SK-N-SH treated with all-trans-retinoic acid at 6 μM for 48 hours (cell line): ENCODE measurements around the gene CHCHD4.

Source experiments
- ATAC-seq: fragments of 200-7000 bp; cut with Tn5 transposase; 3 replicates; pipeline ENCODE4 v1.9.1; 2020; ENCODE audit warnings: mild to moderate bottlenecking, moderate library complexity
- BACH2 ChIP-seq: fragments of 250-450 bp; sonication (Bioruptor Pico); IDR thresholded peaks from 2 replicates; pipeline ENCODE4 v1.9.0; 2021; ENCODE audit warnings: mild to moderate bottlenecking, borderline replicate concordance
- CSDC2 ChIP-seq: fragments of 250-450 bp; sonication (Bioruptor Pico); IDR thresholded peaks from 2 replicates; pipeline ENCODE4 v1.5.0; 2020; ENCODE audit warnings: mild to moderate bottlenecking, moderate library complexity
- ESRRG ChIP-seq: fragments of 250-450 bp; sonication (Bioruptor Pico); IDR thresholded peaks from 2 replicates; pipeline ENCODE4 v1.6.1; 2021; ENCODE audit warnings: mild to moderate bottlenecking
- GLIS3 ChIP-seq: fragments of 250-450 bp; sonication (Bioruptor Pico); IDR thresholded peaks from 2 replicates; pipeline ENCODE4 v1.5.0; 2020; ENCODE audit warnings: mild to moderate bottlenecking, moderate library complexity
- ISL1 ChIP-seq: fragments of 250-450 bp; sonication (Bioruptor Pico); IDR thresholded peaks from 2 replicates; pipeline ENCODE4 v2.1.2; 2022; ENCODE audit warnings: mild to moderate bottlenecking, moderate library complexity
- OSR1 ChIP-seq: fragments of 250-450 bp; sonication (Bioruptor Pico); IDR thresholded peaks from 2 replicates; pipeline ENCODE4 v1.8.0; 2022; ENCODE audit warnings: moderate library complexity, mild to moderate bottlenecking, inconsistent platforms
- PPARA ChIP-seq: fragments of 250-450 bp; sonication (Bioruptor Pico); IDR thresholded peaks from 2 replicates; pipeline ENCODE4 v1.5.0; 2020; ENCODE audit warnings: mild to moderate bottlenecking, borderline replicate concordance
- RARB ChIP-seq: fragments of 250-450 bp; sonication (Bioruptor Pico); IDR thresholded peaks from 2 replicates; pipeline ENCODE4 v1.8.0; 2021; ENCODE audit warnings: mild to moderate bottlenecking, moderate library complexity
- SNAI2 ChIP-seq: fragments of 250-450 bp; sonication (Bioruptor Pico); IDR thresholded peaks from 2 replicates; pipeline ENCODE4 v1.5.0; 2020; ENCODE audit warnings: mild to moderate bottlenecking, moderate library complexity
- TCF4 ChIP-seq: fragments of 250-450 bp; sonication (Bioruptor Pico); IDR thresholded peaks from 2 replicates; pipeline ENCODE4 v1.8.0; 2021; ENCODE audit warnings: mild to moderate bottlenecking, moderate library complexity, borderline replicate concordance
- TOX ChIP-seq: fragments of 250-450 bp; sonication (Bioruptor Pico); IDR thresholded peaks from 2 replicates; pipeline ENCODE4 v1.8.0; 2021; ENCODE audit warnings: mild to moderate bottlenecking, moderate library complexity, borderline replicate concordance
- ZC3H10 ChIP-seq: fragments of 250-450 bp; sonication (Bioruptor Pico); IDR thresholded peaks from 2 replicates; pipeline ENCODE4 v1.5.1; 2021; ENCODE audit warnings: mild to moderate bottlenecking, moderate library complexity
- ZFP3 ChIP-seq: fragments of 250-450 bp; sonication (Bioruptor Pico); IDR thresholded peaks from 2 replicates; pipeline ENCODE4 v1.5.0; 2020; ENCODE audit warnings: mild to moderate bottlenecking, moderate library complexity
- ZFP30 ChIP-seq: fragments of 450-650 bp; formaldehyde crosslinking; IDR thresholded peaks from 2 replicates; pipeline ENCODE4 v1.5.0; 2022; ENCODE audit warnings: mild to moderate bottlenecking, moderate library complexity
- ZNF565 ChIP-seq: fragments of 450-650 bp; formaldehyde crosslinking; conservative IDR thresholded peaks from 2 replicates; pipeline ENCODE4 v1.5.0; 2020; ENCODE audit warnings: low read depth, mild to moderate bottlenecking, moderate library complexity
- ZNF70 ChIP-seq: fragments of 450-650 bp; formaldehyde crosslinking; IDR thresholded peaks from 2 replicates; pipeline ENCODE4 v1.5.0; 2020; ENCODE audit warnings: mild to moderate bottlenecking, moderate library complexity
- ZNF8 ChIP-seq: fragments of 450-650 bp; formaldehyde crosslinking; IDR thresholded peaks from 2 replicates; pipeline ENCODE4 v1.5.0; 2020; ENCODE audit warnings: mild to moderate bottlenecking, moderate library complexity
- TF ChIP-seq, protein P1 (sequence below): fragments of 250-450 bp; sonication (Bioruptor Pico); IDR thresholded peaks from 2 replicates; pipeline ENCODE4 v1.5.0; 2020; ENCODE audit warnings: mild to moderate bottlenecking, moderate library complexity
- TF ChIP-seq, protein P2 (sequence below): fragments of 250-450 bp; sonication (Bioruptor Pico); IDR thresholded peaks from 2 replicates; pipeline ENCODE4 v1.5.1; 2021; ENCODE audit warnings: mild to moderate bottlenecking, moderate library complexity
- TF ChIP-seq, protein P3 (sequence below): fragments of 250-450 bp; sonication (Bioruptor Pico); IDR thresholded peaks from 2 replicates; pipeline ENCODE4 v1.8.0; 2021; ENCODE audit warnings: low read depth, mild to moderate bottlenecking, moderate library complexity, borderline replicate concordance
- TF ChIP-seq, protein P4 (sequence below): fragments of 250-450 bp; sonication (Bioruptor Pico); IDR thresholded peaks from 2 replicates; pipeline ENCODE4 v1.5.1; 2020; ENCODE audit warnings: low read depth, mild to moderate bottlenecking, moderate library complexity
- TF ChIP-seq, protein P5 (sequence below): fragments of 250-450 bp; sonication (Bioruptor Pico); IDR thresholded peaks from 2 replicates; pipeline ENCODE4 v1.8.0; 2020; ENCODE audit warnings: mild to moderate bottlenecking, moderate library complexity, borderline replicate concordance

The CHCHD4 gene

DNA sequence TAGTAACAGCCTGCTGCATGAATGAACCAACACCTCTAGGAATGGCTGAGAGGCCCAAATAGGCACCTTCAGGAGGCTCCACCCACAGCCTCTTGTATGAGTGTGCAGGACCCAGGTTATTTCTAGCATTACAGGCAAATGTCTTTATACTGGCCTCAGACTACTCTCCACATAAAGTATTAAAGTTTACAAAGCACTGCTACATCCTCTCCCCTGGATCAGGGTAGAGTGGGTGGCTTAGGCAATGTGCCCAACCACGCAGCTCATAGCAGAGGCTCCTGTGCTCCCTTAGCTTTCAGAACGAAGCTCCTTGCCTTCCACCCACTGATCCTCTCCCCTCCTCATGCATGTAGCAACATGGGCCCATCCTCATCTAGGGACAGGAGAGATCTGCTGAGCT, 16.5 kb upstream of the CHCHD4 start:
- no peak for ATAC-seq
- TF ChIP-seq OSR1 (CRISPR knock-in tag) = no peak
- no peak for TF ChIP-seq TCF4
- no peak for TF ChIP-seq ESRRG (CRISPR knock-in tag)
- TF ChIP-seq, protein P1, sequence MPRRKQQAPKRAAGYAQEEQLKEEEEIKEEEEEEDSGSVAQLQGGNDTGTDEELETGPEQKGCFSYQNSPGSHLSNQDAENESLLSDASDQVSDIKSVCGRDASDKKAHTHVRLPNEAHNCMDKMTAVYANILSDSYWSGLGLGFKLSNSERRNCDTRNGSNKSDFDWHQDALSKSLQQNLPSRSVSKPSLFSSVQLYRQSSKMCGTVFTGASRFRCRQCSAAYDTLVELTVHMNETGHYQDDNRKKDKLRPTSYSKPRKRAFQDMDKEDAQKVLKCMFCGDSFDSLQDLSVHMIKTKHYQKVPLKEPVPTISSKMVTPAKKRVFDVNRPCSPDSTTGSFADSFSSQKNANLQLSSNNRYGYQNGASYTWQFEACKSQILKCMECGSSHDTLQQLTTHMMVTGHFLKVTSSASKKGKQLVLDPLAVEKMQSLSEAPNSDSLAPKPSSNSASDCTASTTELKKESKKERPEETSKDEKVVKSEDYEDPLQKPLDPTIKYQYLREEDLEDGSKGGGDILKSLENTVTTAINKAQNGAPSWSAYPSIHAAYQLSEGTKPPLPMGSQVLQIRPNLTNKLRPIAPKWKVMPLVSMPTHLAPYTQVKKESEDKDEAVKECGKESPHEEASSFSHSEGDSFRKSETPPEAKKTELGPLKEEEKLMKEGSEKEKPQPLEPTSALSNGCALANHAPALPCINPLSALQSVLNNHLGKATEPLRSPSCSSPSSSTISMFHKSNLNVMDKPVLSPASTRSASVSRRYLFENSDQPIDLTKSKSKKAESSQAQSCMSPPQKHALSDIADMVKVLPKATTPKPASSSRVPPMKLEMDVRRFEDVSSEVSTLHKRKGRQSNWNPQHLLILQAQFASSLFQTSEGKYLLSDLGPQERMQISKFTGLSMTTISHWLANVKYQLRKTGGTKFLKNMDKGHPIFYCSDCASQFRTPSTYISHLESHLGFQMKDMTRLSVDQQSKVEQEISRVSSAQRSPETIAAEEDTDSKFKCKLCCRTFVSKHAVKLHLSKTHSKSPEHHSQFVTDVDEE (CRISPR knock-in tag) = no peak
- TF ChIP-seq ISL1 (CRISPR knock-in tag) = no peak
- no peak for TF ChIP-seq ZFP30 (CRISPR knock-in tag)
- TF ChIP-seq, protein P2, sequence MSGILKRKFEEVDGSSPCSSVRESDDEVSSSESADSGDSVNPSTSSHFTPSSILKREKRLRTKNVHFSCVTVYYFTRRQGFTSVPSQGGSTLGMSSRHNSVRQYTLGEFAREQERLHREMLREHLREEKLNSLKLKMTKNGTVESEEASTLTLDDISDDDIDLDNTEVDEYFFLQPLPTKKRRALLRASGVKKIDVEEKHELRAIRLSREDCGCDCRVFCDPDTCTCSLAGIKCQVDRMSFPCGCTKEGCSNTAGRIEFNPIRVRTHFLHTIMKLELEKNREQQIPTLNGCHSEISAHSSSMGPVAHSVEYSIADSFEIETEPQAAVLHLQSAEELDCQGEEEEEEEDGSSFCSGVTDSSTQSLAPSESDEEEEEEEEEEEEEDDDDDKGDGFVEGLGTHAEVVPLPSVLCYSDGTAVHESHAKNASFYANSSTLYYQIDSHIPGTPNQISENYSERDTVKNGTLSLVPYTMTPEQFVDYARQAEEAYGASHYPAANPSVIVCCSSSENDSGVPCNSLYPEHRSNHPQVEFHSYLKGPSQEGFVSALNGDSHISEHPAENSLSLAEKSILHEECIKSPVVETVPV (CRISPR knock-in tag) = no peak
- TF ChIP-seq, protein P3, sequence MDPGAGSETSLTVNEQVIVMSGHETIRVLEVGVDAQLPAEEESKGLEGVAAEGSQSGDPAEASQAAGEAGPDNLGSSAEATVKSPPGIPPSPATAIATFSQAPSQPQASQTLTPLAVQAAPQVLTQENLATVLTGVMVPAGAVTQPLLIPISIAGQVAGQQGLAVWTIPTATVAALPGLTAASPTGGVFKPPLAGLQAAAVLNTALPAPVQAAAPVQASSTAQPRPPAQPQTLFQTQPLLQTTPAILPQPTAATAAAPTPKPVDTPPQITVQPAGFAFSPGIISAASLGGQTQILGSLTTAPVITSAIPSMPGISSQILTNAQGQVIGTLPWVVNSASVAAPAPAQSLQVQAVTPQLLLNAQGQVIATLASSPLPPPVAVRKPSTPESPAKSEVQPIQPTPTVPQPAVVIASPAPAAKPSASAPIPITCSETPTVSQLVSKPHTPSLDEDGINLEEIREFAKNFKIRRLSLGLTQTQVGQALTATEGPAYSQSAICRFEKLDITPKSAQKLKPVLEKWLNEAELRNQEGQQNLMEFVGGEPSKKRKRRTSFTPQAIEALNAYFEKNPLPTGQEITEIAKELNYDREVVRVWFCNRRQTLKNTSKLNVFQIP (CRISPR knock-in tag) = no peak
- no peak for TF ChIP-seq CSDC2
- no peak for TF ChIP-seq GLIS3 (CRISPR knock-in tag)
- TF ChIP-seq ZNF70 = no peak
- TF ChIP-seq, protein P4, sequence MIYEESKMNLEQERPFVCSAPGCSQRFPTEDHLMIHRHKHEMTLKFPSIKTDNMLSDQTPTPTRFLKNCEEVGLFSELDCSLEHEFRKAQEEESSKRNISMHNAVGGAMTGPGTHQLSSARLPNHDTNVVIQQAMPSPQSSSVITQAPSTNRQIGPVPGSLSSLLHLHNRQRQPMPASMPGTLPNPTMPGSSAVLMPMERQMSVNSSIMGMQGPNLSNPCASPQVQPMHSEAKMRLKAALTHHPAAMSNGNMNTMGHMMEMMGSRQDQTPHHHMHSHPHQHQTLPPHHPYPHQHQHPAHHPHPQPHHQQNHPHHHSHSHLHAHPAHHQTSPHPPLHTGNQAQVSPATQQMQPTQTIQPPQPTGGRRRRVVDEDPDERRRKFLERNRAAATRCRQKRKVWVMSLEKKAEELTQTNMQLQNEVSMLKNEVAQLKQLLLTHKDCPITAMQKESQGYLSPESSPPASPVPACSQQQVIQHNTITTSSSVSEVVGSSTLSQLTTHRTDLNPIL (CRISPR knock-in tag) = no peak
- TF ChIP-seq, all 23 proteins: peak for 0

DNA sequence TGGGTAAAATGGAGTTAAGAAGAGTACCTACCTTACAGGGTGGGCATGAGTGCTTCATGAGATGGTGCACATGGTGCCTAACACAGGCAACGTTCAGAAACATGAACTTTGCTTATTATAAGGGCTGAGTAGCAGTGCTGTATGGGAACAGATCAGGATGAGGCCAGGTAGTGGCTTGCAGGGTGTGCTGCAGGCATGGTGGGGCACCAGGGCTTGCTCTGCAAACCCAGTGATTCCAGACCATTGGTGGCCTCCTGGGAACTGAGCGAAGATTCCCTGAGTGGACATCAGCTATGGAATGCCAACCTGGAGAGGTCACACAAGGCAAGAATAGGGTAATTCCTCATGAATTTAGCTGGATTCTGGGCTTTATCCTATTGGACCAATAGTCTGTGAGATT, 16.0 kb upstream of the CHCHD4 start:
- no peak for TF ChIP-seq ZNF8
- no peak for TF ChIP-seq RARB (CRISPR knock-in tag)
- ATAC-seq = no peak

DNA sequence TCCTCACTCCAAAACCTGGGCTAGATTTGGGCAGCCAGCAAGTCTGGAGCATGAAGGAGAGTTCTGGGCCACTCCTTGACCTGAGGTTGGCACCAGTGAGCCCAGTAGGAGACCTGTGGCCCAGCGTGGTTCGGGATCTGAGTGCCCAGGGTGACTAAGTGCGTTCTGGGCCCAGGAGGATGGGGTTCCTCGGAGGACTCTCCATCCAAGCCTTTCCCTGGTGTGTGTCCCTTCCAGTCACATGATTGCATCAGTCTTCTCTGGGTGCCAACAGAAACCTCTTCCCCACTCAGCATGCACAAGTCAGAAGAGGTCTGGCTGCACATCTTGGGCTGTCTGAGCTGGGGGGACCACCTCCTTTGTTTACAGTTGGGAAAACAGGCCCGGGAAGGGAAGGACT, 15.1 kb upstream of the CHCHD4 start:
- no peak for ATAC-seq
- no peak for TF ChIP-seq ESRRG (CRISPR knock-in tag)
- no peak for TF ChIP-seq SNAI2 (CRISPR knock-in tag)
- TF ChIP-seq ZFP3 = no peak
- TF ChIP-seq OSR1 (CRISPR knock-in tag) = no peak
- no peak for TF ChIP-seq RARB (CRISPR knock-in tag)
- TF ChIP-seq GLIS3 (CRISPR knock-in tag) = no peak
- TF ChIP-seq CSDC2 = no peak
- no peak for TF ChIP-seq TOX (CRISPR knock-in tag)
- TF ChIP-seq BACH2 = no peak
- TF ChIP-seq, protein P2 (CRISPR knock-in tag) = no peak
- TF ChIP-seq, protein P5, sequence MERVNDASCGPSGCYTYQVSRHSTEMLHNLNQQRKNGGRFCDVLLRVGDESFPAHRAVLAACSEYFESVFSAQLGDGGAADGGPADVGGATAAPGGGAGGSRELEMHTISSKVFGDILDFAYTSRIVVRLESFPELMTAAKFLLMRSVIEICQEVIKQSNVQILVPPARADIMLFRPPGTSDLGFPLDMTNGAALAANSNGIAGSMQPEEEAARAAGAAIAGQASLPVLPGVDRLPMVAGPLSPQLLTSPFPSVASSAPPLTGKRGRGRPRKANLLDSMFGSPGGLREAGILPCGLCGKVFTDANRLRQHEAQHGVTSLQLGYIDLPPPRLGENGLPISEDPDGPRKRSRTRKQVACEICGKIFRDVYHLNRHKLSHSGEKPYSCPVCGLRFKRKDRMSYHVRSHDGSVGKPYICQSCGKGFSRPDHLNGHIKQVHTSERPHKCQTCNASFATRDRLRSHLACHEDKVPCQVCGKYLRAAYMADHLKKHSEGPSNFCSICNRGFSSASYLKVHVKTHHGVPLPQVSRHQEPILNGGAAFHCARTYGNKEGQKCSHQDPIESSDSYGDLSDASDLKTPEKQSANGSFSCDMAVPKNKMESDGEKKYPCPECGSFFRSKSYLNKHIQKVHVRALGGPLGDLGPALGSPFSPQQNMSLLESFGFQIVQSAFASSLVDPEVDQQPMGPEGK (CRISPR knock-in tag) = no peak
- no peak for TF ChIP-seq ZFP30 (CRISPR knock-in tag)
- no peak for TF ChIP-seq PPARA (CRISPR knock-in tag)
- TF ChIP-seq TCF4 = no peak
- no peak for TF ChIP-seq ZNF565 (CRISPR knock-in tag)
- TF ChIP-seq, protein P4 (CRISPR knock-in tag) = no peak
- no peak for TF ChIP-seq ISL1 (CRISPR knock-in tag)
- TF ChIP-seq ZNF8 = no peak
- TF ChIP-seq ZC3H10 (CRISPR knock-in tag) = no peak
